Hepatocyte (in vitro differentiated cells): ENCODE measurements around the gene DBN1. TPM values are rescaled to one million over a fixed set of nuclear protein-coding genes. Genes with fewer than 3 reads are reported as not detected.

Experiments
- DNase-seq: peaks from one replicate; pipeline ENCODE4 v3.0.0-alpha.2; 2016; ENCODE audit warnings: low spot score
- H2AFZ ChIP-seq: fragments of 200-600 bp; sonication (generic); 2 replicates; pipeline ENCODE4 v1.6.0; 2016; ENCODE audit warnings: antibody characterized with exemption, mild to moderate bottlenecking
- H3K27ac ChIP-seq: fragments of 200-600 bp; sonication (generic); 2 replicates; pipeline ENCODE4 v1.5.1; 2016; ENCODE audit warnings: mild to moderate bottlenecking
- H3K27me3 ChIP-seq: fragments of 200-600 bp; sonication (generic); 2 replicates; pipeline ENCODE4 v1.6.1; 2016
- H3K36me3 ChIP-seq: fragments of 200-600 bp; sonication (generic); replicated peaks from 2 replicates; pipeline ENCODE4 v1.5.1; 2016; ENCODE audit warnings: low read depth; ENCODE audit not compliant: insufficient read depth
- H3K4me1 ChIP-seq: fragments of 200-600 bp; sonication (generic); 2 replicates; pipeline ENCODE4 v1.5.1; 2016; ENCODE audit warnings: mild to moderate bottlenecking, moderate library complexity; ENCODE audit not compliant: insufficient read depth
- H3K4me2 ChIP-seq: fragments of 200-600 bp; sonication (generic); 2 replicates; pipeline ENCODE4 v1.6.0; 2016
- H3K4me3 ChIP-seq: fragments of 200-600 bp; sonication (generic); 2 replicates; pipeline ENCODE4 v1.5.1; 2016; ENCODE audit warnings: mild to moderate bottlenecking
- H3K79me2 ChIP-seq: fragments of 200-600 bp; sonication (generic); 2 replicates; pipeline ENCODE4 v1.6.0; 2017; ENCODE audit warnings: mild to moderate bottlenecking
- H3K9me2 ChIP-seq: fragments of 200-600 bp; sonication (generic); replicated peaks from 2 replicates; pipeline ENCODE4 v1.6.0; 2017; ENCODE audit warnings: mild to moderate bottlenecking; ENCODE audit not compliant: insufficient read depth
- H3K9me3 ChIP-seq: fragments of 200-600 bp; sonication (generic); 2 replicates; pipeline ENCODE4 v1.5.1; 2016; ENCODE audit warnings: low read depth, mild to moderate bottlenecking
- H4K20me1 ChIP-seq: fragments of 200-600 bp; sonication (generic); 2 replicates; pipeline ENCODE4 v1.6.0; 2016; ENCODE audit warnings: mild to moderate bottlenecking; ENCODE audit not compliant: insufficient read depth, poor library complexity, severe bottlenecking
- CTCF ChIP-seq: fragments of 200-600 bp; sonication (generic); IDR thresholded peaks from 2 replicates; pipeline ENCODE4 v1.5.1; 2016; ENCODE audit warnings: antibody characterized with exemption, mild to moderate bottlenecking; ENCODE audit not compliant: poor library complexity
- EZH2 ChIP-seq: fragments of 200-600 bp; sonication (generic); IDR thresholded peaks from 2 replicates; pipeline ENCODE4 v1.6.1; 2016; ENCODE audit warnings: antibody characterized with exemption, mild to moderate bottlenecking, borderline replicate concordance
- EZH2phosphoT487 ChIP-seq: fragments of 200-600 bp; sonication (generic); IDR thresholded peaks from one replicate; pipeline ENCODE4 v1.6.1; 2018; ENCODE audit warnings: antibody characterized with exemption, mild to moderate bottlenecking, low read depth, moderate library complexity; ENCODE audit not compliant: unreplicated experiment, severe bottlenecking
- WGBS: methylation state at CpG from one replicate; pipeline ENCODE4 v1.1.6; 2016; ENCODE audit warnings: low lambda C conversion rate; ENCODE audit errors: missing lambda C conversion rate; 5-methylcytosine and 5-hydroxymethylcytosine counted together
- polyA plus RNA-seq: library from polyadenylated mRNA; unstranded; fragments of >200 nt; fragmentation: Nextera tagmentation; extraction: Ambion mirVana; gene quantifications from 2 replicates; pipeline ENCODE4 v1.2.1, GENCODE V29; 2016
- total RNA-seq: library from RNA; depleted of rRNA; stranded (reverse); fragments of >200 nt; gene quantifications from 2 replicates; pipeline ENCODE4 v1.2.3, GENCODE V29; 2014

Gene DBN1
- total and polyA plus RNA-seq, 2 experiments from 2014 or later: 107 to 122 TPM

DNA sequence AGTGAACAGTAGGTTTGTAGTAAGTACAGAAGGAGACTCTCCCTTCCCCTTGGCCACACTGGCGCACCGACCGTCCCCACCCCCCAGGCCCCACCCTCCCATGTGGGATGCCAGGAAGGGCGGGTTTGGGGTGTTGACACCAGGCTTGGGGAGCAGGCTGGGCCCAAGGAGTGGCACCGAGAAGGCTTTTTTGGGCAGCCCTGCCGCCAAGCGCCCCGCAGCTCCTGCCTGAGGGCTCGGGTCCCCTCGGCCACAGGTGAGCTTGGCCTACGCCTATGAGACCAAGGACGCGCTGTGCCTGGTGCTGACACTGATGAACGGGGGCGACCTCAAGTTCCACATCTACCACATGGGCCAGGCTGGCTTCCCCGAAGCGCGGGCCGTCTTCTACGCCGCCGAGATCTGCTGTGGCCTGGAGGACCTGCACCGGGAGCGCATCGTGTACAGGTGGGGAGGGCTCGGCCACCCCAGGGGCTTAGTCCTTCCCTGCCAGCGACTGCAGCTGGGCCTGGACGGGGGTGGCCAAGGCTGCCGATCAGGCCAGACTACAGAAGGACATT is 39.7 kb downstream of the DBN1 start:
- TF ChIP-seq EZH2 (no peak), EZH2phosphoT487 (no peak), CTCF (no peak)
- H3K4me3 ChIP-seq: no peak overlapping the region
- no peaks in the 10 kb centered on the region for H3K27me3 ChIP-seq
- H3K4me2 ChIP-seq: no peak overlapping the region
- no peaks in the 10 kb centered on the region for H4K20me1 ChIP-seq
- H2AFZ ChIP-seq: no peak overlapping the region
- no peak for DNase-seq
- no peaks in the 10 kb centered on the region for H3K4me1 ChIP-seq
- H3K9me3 ChIP-seq: no peaks in the 10 kb centered on the region
- no peaks in the 10 kb centered on the region for H3K9me2 ChIP-seq
- 96% methylated on average over 26 of the region's 29 CpGs for WGBS
- peaks cover 10% of the 10 kb centered on the region for H3K79me2 ChIP-seq
- no peaks in the 10 kb centered on the region for H3K36me3 ChIP-seq
- H3K27ac ChIP-seq: no peak overlapping the region

- H3K27me3 ChIP-seq: no peaks in the 10 kb centered on the region
- H3K4me1 ChIP-seq: no peaks in the 10 kb centered on the region
- no peak for DNase-seq
- H3K9me2 ChIP-seq: no peaks in the 10 kb centered on the region
- no peak overlapping the region for H3K4me3 ChIP-seq
- peaks cover 16% of the 10 kb centered on the region for H3K79me2 ChIP-seq
- H3K27ac ChIP-seq: no peak overlapping the region
- no peak for TF ChIP-seq EZH2
- TF ChIP-seq EZH2phosphoT487: no peak
- no peak for TF ChIP-seq CTCF
- H3K9me3 ChIP-seq: no peaks in the 10 kb centered on the region
- no peak overlapping the region for H2AFZ ChIP-seq
- 94% methylated on average over 22 of the region's 25 CpGs for WGBS
- no peak overlapping the region for H3K4me2 ChIP-seq
- H3K36me3 ChIP-seq: no peaks in the 10 kb centered on the region
- H4K20me1 ChIP-seq: no peaks in the 10 kb centered on the region
Measured at GRCh38 chr5:177432839-177433657, 40.4 kb downstream of the DBN1 start.

DNA sequence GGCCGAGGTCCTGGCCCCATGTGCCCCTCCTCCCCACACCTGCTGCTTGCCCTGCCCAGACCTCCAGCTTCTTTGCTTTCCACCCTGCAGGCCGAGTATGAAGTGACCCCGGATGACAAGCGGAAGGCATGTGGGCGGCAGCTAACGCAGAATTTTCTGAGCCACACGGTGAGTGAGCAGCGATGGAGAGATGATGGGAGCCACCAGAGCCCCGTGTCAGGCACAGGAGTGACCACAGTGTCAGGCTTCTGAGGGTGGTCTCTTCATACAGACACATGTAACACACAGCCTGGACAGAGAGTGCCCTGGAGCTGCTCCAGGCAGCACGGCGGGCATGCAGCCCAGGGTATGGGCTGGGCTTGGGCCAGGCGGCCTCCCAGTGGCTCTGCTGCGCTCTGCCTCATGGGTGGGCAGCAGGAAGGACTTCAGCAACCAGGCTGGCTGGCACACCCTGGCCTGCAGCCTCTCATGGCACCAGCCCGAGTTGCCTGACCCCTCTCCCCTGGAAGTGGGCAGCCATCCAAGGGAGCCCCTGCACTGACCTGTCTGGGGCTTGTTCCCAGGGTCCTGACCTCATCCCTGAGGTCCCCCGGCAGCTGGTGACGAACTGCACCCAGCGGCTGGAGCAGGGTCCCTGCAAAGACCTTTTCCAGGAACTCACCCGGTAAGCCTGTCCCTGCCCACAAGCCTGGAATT is 41.1 kb downstream of the DBN1 start:
- Histone ChIP-seq H4K20me1 (peaks cover 3% of the 10 kb centered on the region), H3K27me3 (no peaks in the 10 kb centered on the region)
- no peak for DNase-seq

More for the DNA sequence above, 41.1 kb downstream of the DBN1 start:
- Histone ChIP-seq H3K36me3 (no peaks in the 10 kb centered on the region), H2AFZ (no peak overlapping the region), H3K4me2 (no peak overlapping the region), H3K4me3 (no peak overlapping the region), H3K27ac (no peak overlapping the region), H3K79me2 (peaks cover 24% of the 10 kb centered on the region), H3K4me1 (peaks cover 6% of the 10 kb centered on the region), H3K9me3 (no peaks in the 10 kb centered on the region), H3K9me2 (no peaks in the 10 kb centered on the region)
- WGBS: 97% methylated on average over 16 of the region's 18 CpGs
- TF ChIP-seq CTCF (no peak), EZH2 (no peak)
